DMS79 treated with DMSO at 0.1 percent for 48 hours (cell line): ENCODE data around the gene CYTH4.
"Not testable (repeated sequence)": the region's sequence is repeated elsewhere in the genome, so short reads cannot be mapped to it uniquely, and the experiment has no call there.

Source experiments
- DNase-seq: peaks from one replicate; lab custom pipeline; 2025; lab: John Stamatoyannopoulos, UW

The CYTH4 gene

GRCh38 chr22:37282385-37282677, at the start of gene CYTH4:
TSS of gene CYTH4 (plus strand) at chr22:37282508. CDS start at chr22:37282570, 62 bp downstream.
- DNase-seq = no peak

GRCh38 chr22:37233371-37233750, 48.9 kb upstream of the CYTH4 start:
- not testable (repeated sequence) for DNase-seq

- DNase-seq = no peak
Observed at GRCh38 chr22:37233751-37234631, 48.3 kb upstream of the CYTH4 start.

- DNase-seq = no peak
Observed at GRCh38 chr22:37234736-37235711, 47.3 kb upstream of the CYTH4 start.

- no peak for DNase-seq
Observed at GRCh38 chr22:37235897-37236607, 46.3 kb upstream of the CYTH4 start.

- DNase-seq = no peak
Observed at GRCh38 chr22:37237371-37238268, 44.7 kb upstream of the CYTH4 start.

GRCh38 chr22:37239336-37240239, 42.7 kb upstream of the CYTH4 start:
- no peak for DNase-seq

- DNase-seq = no peak
Observed at GRCh38 chr22:37240240-37240940, 41.9 kb upstream of the CYTH4 start.

- no peak for DNase-seq
Observed at GRCh38 chr22:37240941-37241320, 41.4 kb upstream of the CYTH4 start.

GRCh38 chr22:37241351-37242142, 40.8 kb upstream of the CYTH4 start:
- DNase-seq = no peak

- DNase-seq = no peak
Observed at GRCh38 chr22:37242395-37242918, 39.9 kb upstream of the CYTH4 start.

- DNase-seq = no peak
Observed at GRCh38 chr22:37243402-37244113, 38.8 kb upstream of the CYTH4 start.

GRCh38 chr22:37244114-37244921, 38.0 kb upstream of the CYTH4 start, which contains the start of gene RAC2:
TSS of gene RAC2 (minus strand) at chr22:37244269. CDS start at chr22:37244148, 121 bp downstream.
- peak; percentile 50 for DNase-seq

GRCh38 chr22:37244922-37245722, 37.2 kb upstream of the CYTH4 start:
- DNase-seq = no peak

GRCh38 chr22:37245740-37246139, 36.6 kb upstream of the CYTH4 start:
- DNase-seq = no peak

- no peak for DNase-seq
Observed at GRCh38 chr22:37248251-37248650, 34.1 kb upstream of the CYTH4 start.
